SW480 (cell line): ENCODE measurements around the gene ACTR6.
A peak's percentile ranks its signal among the peaks of the same experiment; 100 is the strongest.
"Not testable (repeated sequence)": the region's sequence is repeated elsewhere in the genome, so short reads cannot be mapped to it uniquely, and the experiment has no call there.

Source experiments
- DNase-seq: peaks from one replicate; pipeline ENCODE4 v3.0.0-alpha.2; 2016; ENCODE audit warnings: low spot score

ACTR6 gene

DNA sequence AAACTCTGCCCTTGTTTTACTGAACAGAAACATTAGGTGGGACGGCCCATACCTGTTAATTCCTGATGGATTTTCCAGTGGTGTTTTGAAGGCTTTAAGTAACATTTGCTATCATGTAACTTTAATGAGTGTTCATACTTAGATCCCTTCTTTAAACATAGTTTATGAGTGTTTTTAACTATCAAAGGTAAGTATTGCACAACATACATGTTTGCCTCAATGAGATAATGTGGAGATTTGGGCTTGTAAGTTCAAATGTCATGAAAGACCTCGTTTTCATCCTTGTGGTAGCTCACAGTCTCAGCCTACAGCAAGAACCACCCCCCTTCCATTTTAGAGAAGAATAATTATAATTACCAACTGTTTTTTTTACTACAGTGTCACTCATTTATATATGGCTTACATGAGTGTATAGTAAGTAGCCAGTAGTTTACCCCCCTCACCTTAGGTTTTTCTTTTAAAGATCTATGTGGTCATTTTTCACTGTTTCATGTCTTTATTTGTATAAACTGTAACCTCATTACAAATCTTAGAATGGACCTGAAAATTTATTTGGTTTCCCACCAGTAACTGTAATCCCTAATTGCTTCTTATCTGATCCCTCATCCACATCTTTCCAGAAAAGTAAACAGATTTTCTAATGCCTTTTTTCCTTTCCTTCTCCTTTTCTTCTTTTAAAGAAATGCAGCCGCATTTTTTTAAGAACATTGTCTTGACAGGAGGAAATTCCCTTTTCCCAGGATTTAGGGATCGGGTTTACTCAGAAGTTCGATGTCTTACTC lies 18.9 kb downstream of the ACTR6 start:
- DNase-seq = no peak

DNA sequence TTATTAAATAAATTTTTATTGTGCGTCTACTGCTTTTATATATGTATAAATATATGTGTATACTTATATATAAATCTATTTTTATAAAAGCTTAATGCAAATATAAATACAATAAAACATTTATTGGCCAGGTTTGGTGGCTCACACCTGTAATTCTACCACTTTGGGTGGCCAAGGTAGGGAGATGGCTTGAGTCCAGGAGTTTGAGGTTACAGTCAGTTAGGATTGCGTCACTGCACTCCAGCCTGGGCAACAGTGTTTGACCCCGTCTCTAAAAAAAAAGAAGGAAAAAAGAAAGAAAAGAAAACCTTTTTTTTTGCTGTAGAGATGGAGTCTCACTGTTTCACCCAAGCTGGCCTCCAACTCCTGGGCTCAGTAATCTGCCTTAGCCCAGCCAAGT lies 20.9 kb downstream of the ACTR6 start:
- DNase-seq = no peak

DNA sequence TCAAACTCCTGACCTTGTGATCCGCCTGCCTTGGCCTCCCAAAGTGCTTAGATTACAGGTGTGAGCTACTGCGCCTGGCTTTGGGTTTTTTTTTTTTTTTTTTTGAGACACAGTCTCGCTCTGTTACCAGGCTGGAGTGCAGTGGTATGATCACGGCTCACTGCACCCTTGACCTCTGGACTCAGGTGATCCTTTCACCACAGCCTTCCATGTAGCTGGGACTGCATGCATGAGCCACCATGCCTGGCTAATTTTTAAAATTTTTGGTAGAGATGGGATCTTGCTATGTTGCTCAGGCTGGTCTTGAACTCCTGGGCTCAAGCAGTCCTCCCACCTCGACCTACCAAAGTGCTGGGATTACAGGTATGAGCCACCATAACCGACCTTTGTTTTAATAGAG lies 21.6 kb downstream of the ACTR6 start:
- DNase-seq = not testable (repeated sequence)

DNA sequence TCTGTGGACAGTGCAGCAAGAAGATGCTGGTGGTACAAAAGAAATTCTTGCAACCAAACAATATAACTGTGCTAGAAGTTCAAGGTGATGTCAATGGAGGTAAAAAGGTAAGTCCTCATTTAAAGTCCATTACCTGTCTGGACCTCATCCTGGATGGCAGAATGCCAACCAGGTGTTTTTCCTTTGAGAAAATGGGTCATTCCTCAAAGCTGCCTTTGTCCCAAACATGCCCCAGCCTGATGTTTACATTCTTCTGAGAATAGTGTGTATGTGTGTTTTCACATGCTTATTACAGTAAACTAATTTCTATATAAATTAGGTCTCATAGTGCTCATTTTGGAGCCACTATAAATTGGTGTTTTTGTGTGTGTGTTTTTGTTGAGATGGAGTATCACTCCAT lies 24.9 kb downstream of the ACTR6 start:
- no peak for DNase-seq

DNA sequence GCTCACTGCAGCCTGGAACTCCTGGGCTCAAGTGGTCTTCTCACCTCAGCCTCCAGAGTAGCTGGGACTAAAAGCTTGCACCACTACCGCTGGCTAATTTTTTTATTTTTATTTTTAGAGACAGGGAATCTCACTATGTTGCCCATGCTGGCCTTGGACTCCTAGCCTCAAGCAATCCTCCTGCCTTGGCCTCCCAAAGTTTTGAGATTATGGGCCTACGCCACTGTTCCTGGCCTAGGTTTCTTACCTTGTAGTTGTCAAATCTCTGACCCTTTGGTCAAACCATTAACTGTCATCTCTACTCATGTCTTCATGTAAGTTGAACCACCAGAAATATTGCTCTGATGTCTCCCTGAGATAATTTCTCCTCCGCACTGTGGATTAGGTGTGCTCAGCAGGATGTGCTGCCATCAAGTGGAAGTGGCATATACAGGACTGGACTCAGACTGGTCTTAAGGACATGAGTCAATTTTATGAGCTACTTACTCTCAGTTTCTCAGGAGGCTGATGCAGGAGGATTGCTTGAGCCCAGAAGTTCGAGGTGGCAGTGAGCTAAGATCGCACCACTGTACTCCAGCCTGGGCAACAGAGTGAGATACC lies 28.5 kb downstream of the ACTR6 start:
- DNase-seq = peak; percentile 18

DNA sequence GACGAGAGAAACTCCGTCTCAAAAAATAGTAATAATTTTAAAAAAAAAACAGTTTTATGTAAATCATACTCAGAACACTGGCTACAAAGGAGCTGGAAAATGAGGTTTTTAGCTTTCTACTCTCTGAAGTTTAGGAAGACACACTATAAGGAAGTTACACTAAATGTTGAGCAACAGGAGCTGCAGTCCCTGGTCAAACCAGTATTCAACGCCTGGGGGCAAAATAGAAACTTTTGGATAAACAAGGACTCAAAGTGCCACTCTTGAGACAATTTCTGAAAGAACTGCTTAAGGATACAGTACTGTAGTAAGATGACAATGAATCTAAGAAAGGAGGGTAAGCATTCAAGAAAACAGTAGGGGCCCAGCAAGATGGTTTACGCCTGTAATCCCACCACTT lies 29.3 kb downstream of the ACTR6 start:
- DNase-seq = no peak

DNA sequence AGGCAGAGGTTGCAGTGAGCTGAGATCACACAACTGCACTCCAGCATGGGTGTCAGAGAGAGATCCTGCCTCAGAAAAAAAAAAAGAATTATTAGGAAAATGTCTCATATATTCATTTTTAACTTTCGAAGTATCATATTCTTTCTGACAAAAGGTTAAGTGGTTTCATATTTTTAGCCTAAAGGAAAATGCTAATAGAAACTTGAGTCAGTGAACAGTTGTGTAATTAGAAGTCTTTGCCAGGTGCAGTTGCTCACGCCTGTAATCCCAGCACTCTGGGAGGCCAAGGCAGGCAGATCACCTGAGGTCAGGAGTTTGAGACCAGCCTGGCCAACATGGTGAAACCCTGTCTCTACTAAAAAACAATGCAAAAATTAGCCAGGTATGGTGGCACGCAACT lies 31.3 kb downstream of the ACTR6 start:
- DNase-seq = not testable (repeated sequence)

DNA sequence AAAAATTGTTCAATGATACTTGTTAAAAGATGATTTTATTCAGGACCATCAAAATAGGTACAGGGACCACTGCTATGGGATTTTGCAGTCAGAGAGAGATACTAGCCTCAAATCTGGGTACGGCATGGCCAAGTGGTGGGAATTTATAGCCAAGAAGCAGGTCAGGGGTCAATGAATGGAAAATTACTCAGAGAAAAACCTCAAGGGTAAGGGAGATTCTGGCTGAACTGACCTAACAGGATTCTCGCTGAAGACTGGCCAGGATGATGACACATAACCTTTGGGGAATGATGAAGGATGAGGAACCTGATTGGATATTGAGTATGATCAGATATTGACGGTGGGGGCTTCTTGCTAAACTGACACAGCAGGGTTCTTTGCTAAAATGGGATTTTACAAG lies 33.6 kb downstream of the ACTR6 start:
- no peak for DNase-seq

DNA sequence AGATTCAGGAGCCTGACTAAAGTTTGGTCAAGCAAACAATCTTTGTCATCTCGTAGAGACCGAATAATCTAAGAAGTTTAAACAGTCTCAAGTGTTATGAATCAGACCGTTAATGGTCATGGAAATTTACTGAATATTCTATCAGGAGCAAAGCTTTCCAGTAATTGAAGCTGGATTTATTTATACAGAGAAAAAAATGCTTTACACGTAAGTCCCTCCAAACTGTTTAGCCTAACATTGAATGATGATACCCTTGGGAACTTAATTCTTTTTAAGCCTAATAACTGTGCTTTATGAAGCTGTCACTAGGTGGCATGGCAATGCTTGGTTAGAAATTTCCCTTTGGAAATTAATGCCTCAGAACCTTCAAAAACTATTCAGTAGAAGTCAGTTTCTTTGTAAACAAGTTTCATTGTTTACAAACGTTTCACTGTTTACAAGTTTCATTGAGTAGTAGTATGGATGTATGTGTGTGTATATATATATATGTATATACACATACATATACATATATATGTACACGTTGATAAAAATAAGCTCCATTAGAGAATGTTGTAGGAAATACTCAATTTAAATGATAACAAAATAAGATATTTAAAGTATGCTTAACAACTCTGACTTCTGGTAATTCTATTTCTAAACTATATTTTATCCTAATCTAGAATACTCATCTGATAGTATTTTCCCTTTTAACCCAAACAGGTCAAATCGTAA lies 34.1 kb downstream of the ACTR6 start:
- DNase-seq = peak; percentile 41

DNA sequence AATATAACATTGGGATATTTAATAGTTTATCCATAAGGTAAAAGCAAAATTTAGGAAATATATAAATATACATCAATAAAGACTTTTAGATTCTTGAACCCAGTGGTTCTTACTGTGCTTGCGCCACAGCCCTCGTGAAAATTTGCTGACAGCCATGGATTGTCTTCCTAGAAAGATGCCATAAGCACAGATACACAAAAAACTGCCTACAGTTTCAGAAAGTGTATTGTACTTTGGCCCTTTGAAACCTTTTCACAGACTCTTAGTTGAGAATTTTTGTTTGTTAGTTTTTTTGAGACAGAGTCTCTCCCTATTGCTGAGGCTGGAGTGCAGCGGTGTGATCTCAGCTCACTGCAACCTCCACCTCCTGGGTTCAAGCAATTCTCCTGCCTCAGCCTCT lies 38.2 kb downstream of the ACTR6 start:
- no peak for DNase-seq

DNA sequence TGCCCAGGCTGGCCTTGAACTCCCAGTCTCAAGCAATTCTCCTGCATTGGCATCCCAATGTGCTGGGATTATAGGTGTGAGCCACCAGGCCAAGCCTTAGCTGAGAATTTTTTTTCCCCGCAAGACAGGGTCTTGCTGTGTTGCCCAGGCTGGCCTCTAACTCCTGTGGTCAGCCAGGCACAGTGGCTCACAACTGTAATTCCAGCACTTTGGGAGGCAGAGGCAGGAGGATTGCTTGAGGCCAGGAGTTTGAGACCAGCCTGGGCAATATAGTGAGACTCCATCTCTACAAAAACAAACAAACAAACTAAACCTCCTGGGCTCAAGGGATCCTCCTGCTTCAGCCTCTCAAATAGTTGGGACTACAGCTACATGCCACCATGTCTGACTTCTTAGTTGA lies 39.0 kb downstream of the ACTR6 start:
- DNase-seq = no peak

DNA sequence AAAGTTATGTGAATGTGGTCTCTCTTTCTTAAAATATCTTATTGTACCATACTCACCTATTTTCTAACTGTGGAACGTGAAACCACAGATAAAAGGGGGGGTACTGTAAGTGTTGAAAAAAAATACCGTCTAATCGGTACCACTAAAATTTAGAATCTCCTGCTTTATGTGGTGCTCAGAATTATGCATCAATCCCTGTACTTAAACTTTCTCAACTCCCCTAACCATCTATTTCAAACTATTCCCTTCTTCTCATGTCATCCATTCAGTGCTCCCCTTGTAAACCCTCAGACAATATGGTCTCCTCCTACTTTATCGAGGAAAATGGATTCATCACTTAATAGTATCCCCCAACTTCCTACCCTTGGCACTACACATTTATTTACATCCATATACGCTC lies 42.5 kb downstream of the ACTR6 start:
- DNase-seq = no peak

DNA sequence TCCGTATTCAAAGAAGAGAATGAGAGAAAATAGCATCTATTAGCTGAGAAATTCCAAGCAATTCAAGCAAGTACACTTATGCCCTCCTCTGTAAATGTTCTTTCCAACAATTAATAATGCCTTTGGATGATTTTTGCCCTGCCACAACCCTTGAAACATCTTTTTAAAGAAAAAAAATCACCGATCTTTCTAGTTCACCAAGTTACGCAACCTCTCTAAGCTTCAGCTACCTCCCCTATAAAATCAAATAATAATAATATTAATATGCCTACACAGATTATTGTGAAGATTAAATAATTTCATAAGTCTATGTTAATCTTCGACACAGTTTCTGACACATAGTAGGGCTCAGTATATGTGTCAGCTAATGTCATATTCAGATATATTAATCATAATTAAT lies 47.1 kb downstream of the ACTR6 start:
- DNase-seq = no peak

DNA sequence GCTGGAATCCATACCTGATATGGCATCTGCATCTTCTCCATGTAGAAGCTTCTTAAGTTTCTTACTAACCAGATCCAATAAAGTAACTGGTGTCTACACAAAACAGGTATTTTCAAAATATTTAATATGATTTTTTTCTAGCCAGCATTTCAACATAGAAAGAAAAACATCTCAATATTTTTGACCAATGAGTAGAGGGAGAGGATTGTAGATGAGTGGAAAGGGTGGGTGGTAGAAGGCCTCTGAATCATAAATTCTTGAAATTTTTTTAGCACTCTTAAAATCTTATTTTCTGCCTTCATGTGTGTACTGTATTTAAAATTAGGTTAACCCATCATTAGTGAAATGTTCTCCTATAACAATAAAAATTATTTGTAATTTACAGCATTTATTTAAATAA lies 48.3 kb downstream of the ACTR6 start:
- DNase-seq = no peak

DNA sequence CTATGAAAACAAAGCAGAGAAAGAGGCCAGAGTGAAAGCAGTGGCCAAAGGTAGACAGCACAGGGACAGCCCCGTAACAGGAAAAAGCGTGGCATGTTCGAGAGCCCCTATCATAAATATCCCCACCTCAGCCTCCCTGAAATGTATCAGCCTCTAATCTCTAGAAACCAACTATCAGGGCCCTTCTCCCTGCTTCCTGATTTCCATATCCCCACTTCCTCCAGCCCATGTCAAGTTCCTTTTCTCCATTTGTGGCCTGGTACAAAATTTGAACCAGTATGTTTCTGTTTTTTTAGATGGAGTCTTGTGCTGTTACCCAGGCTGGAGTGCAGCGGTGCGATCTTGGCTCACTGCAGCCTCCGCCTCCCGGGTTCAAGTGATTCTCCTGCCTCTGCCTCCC lies 49.3 kb downstream of the ACTR6 start:
- no peak for DNase-seq

DNA sequence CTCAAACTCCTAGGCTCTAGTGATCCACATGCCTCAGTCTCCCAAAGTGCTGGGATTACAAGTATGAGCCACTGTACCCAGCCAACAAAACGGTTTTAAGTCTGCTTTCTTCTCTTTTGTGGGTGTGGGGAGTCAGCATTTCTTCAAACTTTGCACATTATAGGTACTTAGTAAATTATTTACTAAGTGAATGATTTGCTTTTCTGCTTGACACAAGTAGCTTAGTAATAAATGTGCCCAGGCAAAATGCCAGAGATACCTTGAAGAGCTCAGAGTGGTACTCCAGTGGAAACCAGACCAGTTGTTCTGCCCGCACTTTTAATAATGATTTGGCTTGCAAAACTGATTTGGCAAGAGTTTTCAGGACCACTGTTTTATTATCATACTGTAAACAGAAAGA lies 51.3 kb downstream of the ACTR6 start:
- DNase-seq = no peak

DNA sequence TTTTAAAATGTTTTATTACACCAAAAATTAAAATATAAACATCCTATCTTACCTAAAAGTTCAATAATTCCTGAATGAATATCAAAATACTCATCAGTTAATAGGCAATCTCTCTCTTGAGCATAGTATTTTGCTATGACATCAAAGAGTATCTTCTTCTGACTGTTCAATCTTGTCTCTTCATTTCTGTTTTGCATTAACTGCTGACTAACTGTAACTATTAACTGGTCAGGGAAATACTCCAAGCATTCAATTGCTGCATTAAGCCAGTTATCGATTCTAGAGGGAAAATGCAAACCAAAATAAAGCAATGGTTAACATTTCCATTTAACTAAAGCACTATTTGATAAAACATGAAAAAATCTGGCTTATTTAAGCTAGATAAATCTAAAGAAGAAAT lies 52.8 kb downstream of the ACTR6 start:
- DNase-seq = no peak

DNA sequence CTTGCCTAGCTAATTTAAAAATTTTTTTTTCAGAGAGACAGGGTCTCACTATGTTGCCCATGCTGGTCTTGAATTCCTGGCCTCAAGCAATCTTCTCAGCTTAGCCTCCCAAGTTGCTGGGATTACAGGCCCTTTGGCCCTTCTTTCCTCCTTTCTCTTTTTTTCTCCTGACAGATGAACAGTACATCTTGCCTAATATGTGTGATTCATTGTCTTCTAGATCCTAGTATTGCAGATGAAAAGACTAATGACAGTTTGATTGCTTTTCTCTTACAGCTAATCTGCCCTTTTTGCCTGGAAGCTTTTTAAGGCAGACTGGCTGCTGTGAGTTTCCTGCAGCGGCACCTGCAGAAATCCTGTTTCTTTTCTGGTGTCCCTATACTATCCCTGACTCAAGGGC lies 54.3 kb downstream of the ACTR6 start:
- no peak for DNase-seq

DNA sequence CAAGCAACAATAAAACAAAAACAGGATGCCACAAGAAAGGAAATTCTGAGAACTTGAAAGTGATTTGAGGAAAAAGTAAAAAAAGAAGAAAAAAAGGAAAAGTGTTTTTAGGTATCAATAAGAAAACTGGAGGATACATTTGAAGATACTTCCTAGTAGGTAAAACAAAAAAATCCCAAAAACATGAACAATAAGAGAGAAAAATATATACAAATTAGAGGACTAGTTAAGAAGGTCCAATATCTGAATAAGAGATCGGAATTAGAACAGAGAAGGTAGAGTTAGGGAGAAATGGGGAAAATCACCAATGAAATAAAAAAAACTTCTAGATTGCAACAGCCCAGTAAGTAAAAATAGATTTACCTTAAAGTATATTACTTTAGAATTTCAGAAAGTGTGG lies 57.5 kb downstream of the ACTR6 start:
- no peak for DNase-seq

DNA sequence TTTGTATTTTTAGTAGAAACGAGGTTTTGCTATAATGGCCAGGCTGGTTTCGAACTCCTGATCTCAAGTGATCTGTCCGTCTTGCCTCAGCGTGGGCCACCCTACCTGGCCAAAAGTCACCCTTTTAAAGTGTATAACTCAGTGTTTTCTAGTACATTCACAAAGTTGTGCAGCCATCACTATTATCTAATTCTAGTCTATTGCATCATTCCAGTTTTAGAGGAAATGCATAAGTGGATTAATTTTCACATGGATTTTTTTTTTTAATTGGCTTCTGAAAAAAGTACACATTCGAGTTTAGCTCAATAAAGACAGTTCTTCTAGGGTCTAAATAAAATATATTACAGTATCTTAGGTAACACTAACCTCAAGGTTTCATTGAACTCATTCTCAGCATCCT lies 62.5 kb downstream of the ACTR6 start:
- no peak for DNase-seq

DNA sequence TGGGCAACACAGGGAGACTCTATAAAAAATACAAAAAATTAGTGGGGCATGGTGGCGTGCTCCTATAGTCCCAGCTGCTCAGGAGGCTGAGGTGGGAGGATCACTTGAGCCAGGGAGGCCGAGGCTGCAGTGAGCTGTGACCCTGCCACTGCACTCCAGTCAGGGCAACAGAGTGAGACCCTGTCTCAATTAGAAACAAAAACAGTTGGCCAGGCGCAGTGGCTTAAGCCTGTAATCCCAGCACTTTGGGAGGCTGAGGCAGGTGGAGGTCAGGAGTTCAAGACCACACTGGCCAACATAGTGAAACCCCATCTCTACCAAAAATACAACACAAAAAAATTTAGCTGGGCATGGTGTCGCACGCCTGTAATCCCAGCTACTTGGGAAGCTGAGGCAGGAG lies 64.5 kb downstream of the ACTR6 start:
- not testable (repeated sequence) for DNase-seq

DNA sequence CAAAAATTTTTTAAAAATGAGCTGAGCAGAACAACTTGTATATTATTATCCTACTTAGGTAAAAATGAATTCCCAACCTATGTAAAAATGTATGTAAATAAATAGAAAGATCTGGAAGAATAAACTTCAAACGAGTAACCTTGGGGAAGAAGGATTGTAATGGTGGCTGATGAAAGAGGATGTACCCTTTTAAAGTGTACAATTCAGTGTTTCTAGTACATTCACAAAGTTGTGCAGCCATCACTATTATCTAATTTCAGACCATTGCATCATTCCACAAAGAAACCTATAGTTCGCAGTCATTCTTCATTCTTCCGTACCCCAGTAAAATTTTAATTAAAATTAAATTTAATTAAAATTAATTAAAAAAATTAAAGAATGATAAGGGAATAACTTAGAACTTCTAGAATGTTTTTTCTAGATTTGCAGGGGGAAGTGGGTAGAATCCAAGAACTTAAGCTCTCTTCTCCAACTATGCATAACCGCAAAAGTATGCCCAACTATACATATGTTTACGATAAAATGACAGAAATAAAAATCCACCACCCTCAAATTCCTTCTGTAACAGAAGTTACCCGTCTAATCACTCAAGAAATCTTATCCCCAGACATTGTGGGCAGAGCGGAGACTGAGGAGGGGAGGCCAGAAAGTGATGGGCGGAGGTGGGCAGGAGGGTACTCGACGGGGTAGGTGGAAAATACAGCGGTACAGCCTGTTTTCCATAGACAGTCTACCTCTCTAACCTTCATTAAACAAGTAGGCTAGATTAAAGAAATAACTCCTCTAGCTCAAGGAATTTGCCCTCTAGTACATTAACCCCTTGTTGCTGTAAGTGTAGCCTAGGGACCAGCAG lies 65.3 kb downstream of the ACTR6 start:
- DNase-seq = no peak

DNA sequence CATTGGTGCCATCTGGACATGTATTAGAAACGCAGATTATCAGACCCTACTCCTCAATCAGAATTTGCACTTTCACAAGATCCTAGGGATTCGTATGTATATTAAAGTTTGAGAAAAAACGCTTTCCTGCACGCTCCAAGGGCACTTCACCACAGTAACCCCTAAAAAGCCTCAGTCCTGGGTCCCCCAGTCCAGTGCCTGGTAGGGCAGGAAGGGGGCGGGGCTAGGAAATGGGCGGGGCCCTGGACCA lies 65.9 kb downstream of the ACTR6 start:
- DNase-seq = no peak
